SIG-M5 (cell line): ENCODE measurements around the gene ACSF3.
"Not testable (repeated sequence)": the region's sequence is repeated elsewhere in the genome, so short reads cannot be mapped to it uniquely, and the experiment has no call there.

Experiments used
- DNase-seq: peaks from one replicate; lab custom pipeline; 2025; lab: John Stamatoyannopoulos, UW

ACSF3 gene

GRCh38 chr16:89161763-89162713 lies 68.4 kb downstream of the ACSF3 start:
- DNase-seq: no peak

DNA sequence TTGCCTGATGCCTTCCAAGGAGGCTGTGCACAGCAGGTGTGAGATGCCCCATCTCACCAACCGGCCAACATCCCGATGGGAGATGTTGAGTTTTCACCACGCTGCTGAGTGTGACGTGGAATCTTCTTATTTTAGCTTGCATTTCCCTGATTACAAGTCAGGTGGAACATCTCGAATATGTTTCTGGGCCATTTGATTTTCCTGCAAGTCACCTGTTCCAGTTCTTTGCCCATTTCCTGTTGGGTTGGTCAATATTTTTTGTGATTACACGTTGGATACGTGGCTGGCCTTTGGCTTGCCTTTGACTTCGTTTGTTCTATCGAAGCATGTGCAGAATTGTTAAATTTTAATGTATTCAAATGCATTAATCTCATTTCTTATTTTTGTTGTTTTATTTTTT lies 69.6 kb downstream of the ACSF3 start:
- no peak for DNase-seq

GRCh38 chr16:89164436-89164835 lies 70.8 kb downstream of the ACSF3 start:
- DNase-seq: no peak

DNA sequence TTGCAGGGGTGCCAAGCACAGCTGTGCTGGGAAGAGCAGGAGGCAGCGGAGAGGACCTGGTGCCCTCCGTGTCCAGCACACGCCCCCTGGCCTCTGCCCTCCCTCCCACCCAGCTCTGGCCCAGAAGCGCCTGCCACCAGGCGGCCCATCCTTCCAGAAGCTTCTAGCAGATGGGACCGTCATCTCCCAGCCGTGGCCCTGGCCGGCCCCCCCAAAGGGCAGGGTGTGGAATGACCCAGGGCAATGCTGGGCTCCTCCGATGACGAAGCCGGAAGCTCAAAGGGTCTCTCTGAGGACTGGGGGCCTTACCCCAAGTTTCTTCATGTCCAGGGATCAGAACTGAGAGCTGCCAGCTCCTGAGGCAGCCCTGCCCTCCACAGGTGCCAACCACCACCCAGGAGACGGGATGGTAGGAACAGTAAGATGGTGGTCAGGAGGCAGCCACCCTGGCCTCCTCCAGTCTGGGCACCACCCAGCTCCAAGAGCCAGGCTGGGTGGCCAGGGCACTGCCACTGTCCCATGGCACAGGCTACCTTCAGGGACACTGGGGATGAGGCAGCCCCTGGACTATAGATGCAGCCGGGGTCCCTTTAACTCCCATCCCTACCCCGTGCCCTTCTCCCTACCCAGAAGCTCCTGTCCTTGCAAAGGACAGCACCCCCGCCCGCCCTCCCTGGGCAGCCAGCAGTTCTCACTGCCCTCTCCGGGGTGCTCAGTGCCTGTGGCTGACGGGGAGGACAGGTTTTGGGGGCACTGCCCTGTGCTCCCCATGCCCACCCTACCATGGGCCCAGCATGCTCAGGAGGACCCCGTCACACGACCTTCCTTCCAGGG lies 71.4 kb downstream of the ACSF3 start:
- no peak for DNase-seq

DNA sequence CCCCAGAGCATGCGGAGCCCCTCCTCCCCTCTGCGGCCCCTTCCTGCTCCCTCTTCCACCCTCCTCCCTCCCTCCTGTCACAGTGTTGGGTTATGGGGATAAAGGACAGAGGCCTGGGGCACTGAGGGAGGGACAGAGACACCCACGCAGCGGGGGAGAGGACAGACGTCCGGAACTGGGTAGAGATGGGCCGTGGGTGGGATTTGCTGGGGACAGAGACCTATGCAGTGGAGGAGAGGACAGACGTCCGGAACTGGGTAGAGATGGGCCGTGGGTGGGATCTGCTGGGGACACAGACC lies 72.0 kb downstream of the ACSF3 start:
- not testable (repeated sequence) for DNase-seq

DNA sequence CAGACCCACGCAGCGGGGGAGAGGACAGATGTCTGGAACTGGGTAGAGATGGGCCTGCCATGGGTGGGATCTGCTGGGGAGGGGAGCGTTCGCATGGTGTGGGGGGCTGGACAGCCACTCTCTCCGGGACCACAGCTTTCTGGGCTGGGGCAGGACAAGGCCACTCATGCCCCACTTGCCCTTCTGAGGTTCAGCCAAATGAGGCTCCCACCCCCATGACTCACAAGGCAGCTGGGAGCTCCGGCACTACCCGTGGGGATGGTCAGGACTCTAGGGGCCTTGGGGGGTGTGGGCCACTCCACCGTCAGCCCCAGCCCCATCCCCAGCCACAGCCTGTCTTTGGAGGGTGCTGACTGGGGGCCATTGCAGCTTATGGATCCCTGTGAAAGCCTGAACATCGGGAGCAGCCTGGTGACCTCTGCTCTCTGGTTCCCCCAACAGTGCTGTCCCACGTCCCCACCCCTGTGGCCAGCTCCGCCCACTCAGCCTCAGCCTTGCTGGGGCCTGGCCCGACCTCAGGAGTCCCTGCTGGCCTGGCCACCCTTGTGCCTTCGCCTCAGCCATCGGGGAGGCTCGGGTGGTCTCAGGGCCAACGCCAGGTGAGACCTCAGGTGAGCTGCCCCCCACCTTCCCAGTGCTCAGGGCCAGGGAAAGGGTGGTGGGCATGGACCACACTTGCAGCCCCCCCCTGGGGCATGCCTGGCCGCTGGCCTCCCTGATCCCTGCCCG lies 73.2 kb downstream of the ACSF3 start:
- no peak for DNase-seq

GRCh38 chr16:89167425-89167941 lies 73.8 kb downstream of the ACSF3 start:
- DNase-seq: no peak

DNA sequence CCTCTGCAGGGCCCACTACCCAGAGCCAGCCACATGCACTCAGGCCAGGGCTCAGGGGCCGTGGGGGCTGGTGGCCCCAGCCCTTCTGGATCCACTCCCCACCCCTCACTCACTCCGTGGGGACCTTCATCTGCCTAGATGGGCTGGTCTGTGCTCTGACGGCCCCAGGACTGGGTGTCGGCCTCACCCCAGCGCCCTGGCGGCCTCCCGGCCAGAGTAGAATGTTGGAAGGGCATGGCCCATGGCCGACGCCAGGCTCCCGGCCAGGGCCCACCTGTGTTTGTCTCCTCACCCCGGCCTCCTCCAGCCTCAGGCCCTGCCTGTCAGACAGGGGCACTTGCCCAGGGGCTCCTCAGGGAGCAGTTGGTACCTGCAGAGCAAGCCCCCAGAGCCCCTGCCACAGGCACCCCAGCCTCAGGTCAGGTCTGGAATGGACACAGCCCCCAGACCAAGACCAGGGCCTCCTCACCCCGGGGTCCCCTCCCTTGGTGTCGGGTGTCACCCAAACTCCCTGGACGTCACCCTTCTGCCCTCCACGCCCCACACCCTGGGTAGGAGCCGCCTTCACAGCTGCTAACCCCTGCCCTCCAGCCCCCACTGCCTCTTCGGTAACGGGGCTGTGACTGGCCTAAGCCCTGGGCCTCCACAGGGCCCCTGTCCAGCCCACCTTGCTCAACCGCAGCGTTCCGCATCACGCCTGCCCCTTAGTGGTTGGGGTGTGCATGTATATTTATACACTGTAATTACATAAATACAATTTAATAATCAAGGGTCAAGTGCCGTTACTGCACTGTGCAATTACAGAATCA lies 74.9 kb downstream of the ACSF3 start:
- DNase-seq: no peak

DNA sequence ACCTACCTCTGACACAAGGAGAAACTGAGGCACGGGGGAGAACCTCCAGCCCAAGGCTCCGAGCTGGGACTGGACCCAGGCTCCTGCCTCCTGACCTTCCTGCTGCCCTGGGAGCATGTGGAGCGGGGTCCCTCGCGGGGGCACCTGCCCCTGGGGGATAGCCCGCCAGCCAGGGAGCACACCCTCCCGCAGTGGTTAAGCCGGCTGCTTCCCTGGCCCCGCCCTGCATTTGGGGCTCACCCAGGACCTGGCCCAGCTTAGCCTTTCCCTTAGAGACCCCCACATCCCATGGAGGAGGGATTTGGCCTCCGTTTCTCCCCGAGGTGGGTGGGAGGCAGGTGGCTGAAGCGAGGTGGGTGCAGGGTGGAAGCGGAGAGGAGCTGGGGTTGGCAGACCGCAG lies 76.1 kb downstream of the ACSF3 start:
- DNase-seq: no peak

DNA sequence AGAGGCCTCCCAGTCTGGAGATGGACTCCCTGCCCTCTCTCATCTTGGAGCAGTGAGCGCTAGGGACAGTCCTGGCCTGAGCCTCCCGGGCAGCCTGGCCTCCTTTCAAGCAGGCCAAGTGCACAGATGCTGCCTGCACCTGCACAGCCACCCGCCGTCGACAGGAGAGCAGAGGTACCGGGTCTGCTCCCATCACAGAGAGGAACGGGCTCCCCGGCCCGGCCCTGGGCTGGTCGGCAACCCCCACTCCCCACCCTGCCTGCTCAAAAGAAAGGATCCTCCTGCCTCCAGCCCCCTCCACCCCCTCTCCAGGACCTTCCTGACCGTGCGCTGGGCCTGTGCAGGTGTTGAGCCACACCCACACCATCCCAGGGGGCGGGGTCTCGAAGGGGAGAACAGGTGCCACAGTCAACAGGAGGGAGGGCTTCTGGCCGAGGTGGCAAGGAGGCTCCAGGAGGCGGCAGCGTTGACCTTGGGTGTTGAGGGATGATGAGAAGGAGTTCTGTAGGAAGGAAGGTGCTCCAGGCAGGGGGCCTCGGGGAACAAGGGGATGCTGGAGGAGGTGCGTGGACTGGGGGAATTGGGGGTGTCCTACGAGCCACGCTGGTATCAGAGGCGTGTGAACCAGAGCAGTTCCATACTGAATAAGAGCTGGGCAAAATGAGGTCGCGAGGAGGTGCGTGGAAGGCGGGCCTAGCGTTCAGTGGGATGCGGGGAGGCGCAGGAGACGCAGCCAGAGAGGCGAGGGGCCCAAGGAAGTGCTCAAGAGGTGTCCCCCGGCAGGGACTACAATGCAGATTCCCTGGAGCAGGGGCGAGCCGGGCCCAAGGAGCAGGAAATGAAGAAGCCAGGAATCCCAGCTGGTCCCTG lies 76.9 kb downstream of the ACSF3 start:
- no peak for DNase-seq

GRCh38 chr16:89171216-89172170 lies 77.8 kb downstream of the ACSF3 start, which contains the start of gene CDH15:
Gene CDH15, plus strand, starts transcription at chr16:89171748. Its CDS starts 84 bp downstream, at chr16:89171832.
- peak; percentile 28 for DNase-seq

- no peak for DNase-seq
These were observed 78.5 kb downstream of the ACSF3 start for GRCh38 chr16:89172171-89172527.

DNA sequence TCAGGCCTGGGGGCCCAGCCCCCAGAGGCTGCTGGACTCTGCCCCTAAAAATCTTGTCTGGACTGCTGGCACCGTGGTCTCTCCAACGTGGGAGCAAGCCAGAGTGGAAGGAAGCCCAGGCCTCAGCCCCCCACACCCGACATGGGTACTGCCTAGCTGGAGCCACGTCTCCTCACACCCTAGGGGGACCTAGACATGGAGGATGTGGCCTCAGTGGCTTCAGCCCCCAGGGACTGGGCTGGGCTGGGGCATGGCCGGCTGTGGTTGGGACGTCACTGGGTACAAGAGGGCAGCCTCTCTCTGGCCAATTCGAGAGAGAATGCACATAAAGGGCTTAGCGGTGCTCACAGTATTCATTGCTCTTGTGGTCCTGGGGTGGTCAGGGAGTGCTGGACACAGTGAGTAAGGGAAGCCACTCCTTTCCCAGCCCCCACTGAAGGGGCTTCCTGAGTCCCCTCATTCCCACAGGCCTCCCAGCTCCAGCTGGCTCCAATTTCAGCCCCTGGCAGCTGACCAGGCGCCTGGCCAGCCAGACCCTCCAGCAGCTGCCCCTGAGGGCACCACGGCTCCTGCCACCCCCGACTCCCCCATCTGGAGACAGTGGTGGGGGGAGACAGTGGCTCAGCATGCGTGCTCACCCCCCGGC lies 79.0 kb downstream of the ACSF3 start:
- no peak for DNase-seq

GRCh38 chr16:89173174-89173921 lies 79.7 kb downstream of the ACSF3 start:
- DNase-seq: no peak

GRCh38 chr16:89174055-89174827 lies 80.6 kb downstream of the ACSF3 start:
- no peak for DNase-seq

DNA sequence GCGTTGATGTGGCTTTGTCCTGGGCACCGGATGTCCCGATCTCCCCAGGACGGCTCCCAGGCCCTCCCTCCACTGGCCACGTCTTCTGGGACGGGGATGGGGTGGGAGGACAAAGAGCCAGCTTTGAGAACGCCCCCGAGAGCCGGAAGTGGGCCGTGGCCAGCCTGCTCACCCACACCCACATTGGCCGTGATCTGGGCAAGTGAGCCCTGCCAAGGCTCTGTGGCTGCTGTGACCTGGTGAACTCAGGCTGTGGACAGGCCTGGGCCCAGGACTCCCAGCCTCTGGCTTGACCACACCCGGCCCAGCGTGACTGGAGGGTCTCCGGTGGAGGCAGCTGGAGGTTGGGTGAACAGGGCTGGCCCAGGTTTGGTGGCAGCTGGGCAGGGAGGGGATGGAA lies 81.2 kb downstream of the ACSF3 start:
- no peak for DNase-seq
